GDM1 (cell line): ENCODE measurements around the gene OSTC.
"Not testable (repeated sequence)": the region's sequence is repeated elsewhere in the genome, so short reads cannot be mapped to it uniquely, and the experiment has no call there.

Experiments used
- DNase-seq: peaks from one replicate; lab custom pipeline; 2025; lab: John Stamatoyannopoulos, UW

Gene OSTC

DNA sequence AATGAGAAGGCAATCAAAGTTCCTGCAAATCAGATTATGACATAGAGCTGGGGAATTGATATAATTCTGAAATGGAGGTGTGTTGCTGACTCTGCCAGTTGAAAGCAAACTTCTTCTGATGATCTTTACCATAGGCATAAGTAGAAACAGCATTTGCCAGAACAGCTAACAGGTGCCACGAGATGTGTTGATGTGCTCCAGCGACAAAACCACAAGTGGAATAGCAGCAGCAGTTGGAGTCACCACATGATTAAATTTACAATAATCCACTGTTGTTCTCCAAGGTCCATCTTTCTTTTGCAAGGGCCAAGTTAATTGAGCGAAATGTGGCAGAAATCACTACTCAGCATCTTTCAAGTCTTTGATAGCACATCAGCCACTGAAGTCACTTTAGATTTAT is 3.7 kb upstream of the OSTC start:
- DNase-seq, result no peak

DNA sequence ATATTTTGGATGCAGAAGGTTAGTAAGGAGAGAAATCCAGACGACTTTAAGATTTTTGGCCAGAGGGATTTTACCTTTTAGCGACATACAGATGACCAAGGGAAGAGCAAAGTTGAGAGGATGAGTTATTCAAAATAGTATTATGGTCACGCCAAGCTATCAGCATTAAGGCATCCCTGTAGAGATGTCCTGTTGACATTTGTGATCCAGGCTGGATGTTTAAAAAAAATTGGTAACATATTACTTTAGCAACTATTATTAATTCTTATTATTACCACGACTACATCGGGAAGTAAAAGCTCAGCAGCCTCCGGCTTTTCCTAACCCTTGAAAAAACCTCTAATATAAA is 562 bp upstream of the OSTC start:
- no peak for DNase-seq

DNA sequence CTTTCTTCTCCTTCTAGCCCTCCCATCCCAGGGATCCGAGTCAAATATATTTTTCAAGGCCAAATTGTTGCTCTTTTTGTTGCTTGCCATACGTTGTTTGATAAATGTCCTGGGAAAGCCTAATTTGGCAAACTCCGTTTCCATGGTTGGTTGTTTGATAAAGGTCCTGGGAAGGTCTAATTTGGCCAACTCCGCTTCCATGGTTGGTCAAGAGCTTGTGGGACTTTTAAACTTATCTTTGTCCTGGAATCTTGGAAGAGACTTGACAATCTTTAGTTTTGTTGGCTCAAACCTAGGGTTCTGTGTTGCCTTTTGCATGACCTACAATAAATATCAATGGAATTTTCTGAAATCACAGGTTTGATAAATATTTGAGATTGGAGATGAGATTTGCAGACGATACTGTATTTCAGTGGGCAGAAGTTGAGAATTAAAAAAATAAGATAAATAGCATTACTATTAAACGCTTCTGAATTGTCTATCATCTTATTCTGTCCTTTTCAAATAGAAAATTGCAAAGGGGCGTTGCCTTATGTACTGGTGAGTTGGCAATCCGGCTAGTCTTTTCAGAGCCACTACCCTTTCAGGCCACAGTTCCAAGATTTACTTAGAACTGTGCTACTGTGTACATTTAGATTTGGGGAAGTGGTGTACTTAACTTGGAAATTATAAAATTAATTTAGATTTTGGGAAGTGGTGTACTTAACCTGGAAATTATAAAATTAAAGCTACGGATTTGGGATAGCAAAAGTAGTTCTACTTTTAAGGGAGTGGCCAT is 804 bp downstream of the OSTC start:
- peak; percentile 2 for DNase-seq

DNA sequence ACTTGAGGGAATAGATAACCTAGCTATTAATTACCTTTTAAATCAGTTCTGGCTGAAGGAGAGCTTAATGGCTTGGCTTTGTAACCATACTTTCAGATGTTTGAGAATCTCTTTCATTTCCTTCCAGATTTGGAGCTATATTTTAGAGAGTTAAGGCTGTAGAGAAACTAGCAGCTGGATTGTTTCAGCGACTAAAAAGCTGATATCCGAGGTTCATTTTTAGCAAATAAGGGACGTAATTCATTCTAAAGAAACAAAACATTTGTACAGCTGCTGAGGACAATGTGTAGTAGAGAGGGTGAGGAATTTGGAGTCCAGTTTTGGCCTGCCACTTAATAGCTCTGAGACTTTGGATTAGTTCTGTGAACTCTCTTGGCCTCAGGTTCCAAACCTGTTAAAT is 12.2 kb downstream of the OSTC start:
- DNase-seq, result no peak

DNA sequence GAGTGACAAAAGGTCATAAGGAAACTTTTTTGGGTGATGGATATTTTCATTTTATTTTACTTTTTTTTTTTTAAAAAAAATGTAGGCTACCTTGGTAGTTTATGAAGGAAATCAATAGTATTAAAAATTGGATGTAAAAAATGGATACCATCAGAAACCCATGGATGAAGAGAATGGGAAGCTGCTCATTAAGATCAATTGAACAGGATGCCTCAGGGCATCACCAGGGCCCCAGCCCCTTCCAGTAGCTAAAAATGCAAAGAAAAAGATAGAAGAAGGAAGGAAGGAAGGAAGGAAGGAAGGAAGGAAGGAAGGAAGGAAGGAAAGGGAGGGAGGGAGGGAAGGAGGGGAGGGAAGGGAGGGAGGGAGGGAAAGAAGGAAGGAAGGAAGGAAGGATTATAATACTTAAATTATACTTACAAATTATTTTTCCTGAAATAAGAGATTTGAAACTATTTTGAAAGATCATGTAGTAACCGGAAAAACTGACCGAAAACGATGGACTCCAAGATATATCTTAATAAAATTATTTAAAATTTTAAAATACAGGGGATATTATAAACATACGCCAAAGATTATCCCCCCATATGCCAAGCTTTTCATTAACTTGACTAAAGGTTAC is 24.1 kb downstream of the OSTC start:
- DNase-seq, result no peak

DNA sequence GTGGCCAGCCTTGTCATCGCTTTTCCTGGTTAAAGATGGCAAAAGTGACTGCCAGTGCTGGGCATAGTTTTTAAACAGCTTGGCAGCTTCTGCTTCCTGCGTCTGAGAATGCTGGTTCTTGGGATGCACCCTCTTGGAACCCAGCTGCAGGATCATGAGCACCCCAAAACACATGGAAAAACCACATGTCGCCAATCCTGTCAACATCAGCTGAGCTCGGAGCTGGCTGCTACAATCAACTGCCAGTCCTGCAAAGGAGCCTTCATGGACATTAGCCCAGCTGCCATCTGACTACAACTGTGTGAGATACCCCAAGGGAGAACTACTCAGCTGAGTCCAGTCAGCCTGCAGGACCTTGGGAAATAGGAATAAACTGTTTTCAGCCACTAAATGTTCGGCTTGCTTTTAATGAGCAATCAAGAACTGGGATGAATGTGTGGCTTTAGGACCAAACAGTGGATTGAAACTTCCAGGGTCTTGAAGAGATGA is 31.0 kb downstream of the OSTC start:
- DNase-seq, result no peak

DNA sequence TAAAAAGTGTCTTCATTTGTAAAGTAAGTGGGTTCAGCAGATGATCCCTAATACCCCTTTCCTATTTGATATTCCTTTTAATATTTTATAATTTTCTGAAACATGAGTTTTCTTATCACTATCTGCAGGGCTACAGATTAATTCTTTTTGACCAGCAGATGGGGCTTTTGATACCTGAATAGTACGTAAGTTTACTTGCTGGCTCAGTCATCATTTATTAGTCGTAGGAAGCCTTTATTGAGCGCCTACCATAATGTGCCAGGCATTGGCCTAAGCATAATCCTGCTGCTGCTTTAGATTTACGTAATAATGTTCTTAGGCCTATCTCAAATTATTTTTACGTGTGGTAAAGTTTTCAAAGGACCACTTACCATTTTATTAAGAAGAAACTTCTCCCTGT is 33.1 kb downstream of the OSTC start:
- no peak for DNase-seq

DNA sequence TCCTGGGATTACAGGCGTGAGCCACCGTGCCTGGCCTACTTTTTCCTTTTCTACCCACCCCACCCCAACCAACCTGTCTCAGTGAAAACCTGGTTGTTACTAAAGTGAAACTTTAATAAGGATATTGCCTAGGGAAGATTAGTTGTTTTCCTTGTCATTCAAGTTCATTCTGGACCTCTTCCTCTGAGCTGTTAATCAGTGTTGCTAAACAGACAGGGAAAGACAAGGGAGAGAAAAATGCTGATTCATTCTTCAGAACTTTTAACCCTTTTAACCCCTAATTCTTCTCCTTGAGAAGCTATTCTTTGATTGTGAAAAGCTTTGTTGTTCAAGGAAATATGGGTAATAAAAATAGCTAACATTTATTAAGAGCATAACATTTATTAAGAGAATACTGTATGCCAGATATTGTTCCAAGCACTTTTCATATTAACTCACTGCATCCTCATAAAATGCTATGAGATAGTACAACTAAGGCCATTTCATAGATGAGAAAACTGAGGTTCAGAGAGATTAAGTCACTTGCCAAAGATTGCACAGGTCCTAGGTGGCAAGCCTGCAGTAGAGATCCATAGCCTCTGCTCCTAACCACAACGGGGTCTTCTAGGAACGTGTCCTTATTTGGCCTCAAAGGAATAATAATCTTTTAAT is 34.8 kb downstream of the OSTC start:
- no peak for DNase-seq

DNA sequence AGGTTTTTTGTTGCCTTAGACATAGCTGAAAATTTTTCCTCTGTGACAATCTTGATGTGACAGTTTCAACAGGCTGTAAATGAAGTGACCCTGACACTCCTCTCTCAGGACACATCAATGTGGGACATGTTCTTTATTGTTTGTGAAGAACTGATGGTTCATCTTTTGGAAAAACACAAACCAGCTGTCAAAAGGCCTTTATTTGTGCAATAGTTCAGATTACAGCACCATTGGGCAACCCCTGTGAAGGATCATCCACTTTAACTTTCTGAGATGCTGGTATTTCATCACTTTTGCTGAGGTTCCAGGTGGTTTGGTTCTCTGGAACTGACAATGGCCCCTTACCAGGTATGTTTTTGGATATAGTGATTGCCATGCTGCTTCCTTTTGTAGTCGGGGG is 40.3 kb downstream of the OSTC start:
- DNase-seq, result no peak

DNA sequence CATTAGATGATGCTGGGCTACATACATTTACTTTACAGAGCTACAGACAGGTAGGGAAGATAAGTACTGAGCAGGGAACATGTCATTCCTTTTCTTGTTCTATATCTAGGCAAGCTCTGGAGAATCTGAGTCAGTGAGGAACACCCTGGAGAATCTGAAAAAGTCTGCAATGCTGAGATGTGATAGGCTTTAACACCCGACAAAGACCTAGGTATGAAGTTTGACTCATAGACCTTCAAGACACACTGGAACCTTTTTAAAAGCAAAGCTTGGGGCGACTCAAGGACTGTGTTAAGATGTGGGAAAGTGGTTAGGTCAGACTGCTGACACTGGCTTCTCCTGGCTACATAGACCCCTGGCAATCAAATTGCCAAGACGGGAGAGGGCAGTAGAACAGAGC is 42.8 kb downstream of the OSTC start:
- no peak for DNase-seq

DNA sequence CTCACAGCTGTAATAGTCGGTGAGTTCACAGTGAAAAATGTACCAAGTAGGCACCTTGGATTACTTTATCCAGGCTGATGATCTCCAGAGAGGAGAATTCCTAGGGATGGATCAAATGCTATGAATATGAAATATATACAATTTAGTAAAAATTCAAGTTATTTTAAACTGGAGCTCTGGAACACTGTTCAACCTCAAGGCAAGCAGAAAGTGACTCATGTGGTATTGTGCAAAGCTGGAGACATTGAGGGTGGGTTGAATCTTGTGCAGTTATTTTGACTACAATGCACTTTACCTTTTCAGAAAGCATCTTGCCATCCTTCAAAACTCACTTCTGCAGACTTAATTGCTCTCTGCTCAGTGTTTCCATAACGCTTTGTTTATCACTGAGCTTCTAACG is 43.4 kb downstream of the OSTC start:
- no peak for DNase-seq

DNA sequence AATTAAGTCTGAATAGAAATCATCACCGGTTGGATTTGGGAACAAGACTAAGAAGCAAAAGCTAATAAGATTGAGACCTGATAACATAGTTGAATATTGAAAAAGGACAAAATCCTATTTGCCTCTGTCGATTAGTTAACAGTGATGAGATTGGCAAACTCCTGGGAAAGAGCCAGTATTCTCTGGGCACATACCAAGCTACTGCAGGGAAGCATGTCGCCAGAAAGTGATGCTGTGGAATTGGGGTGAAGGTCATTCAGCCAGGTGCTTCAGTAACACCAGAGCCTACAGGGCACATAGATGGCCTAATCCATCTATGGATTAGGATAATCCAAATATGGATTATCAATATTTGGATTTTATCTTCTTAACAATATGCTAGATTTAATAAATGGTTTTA is 44.0 kb downstream of the OSTC start:
- no peak for DNase-seq

DNA sequence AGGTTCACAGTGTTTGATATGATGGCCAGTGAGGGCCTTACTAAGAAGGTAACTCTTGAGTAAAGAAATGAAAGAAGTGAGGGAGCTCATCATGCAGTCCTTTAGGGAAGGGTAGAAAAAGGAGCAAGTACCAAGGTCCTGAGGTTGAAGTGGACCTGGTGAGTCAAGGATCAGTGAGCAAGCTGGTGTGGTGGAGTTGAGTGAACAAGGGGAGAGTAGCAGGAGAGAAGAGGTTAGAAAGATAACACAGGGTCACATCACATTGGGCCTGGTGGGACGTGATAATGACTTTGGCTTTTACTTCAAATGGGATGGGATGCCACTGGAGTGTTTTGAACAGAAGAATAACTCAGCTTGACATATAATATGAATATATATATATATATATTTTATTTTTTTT is 44.7 kb downstream of the OSTC start:
- no peak for DNase-seq

DNA sequence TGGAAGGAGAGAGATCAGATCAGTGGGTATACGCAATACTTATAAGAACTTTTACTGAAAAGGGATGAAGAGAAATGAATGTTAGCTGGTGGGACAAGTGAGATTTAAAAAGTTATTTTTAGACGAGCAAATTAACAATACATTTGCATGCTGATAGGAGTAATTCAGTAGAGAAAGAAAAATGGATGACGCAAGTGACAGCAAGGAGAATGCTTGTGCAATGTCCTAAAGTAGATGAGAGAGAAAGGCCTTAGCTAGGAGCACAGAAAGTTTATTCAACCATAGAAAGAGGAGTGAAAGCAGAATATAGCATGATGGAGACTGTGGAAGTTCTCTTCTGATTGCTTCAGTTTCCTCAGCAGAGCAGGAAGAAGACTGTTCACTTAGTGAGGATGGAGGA is 45.8 kb downstream of the OSTC start:
- DNase-seq, result no peak

DNA sequence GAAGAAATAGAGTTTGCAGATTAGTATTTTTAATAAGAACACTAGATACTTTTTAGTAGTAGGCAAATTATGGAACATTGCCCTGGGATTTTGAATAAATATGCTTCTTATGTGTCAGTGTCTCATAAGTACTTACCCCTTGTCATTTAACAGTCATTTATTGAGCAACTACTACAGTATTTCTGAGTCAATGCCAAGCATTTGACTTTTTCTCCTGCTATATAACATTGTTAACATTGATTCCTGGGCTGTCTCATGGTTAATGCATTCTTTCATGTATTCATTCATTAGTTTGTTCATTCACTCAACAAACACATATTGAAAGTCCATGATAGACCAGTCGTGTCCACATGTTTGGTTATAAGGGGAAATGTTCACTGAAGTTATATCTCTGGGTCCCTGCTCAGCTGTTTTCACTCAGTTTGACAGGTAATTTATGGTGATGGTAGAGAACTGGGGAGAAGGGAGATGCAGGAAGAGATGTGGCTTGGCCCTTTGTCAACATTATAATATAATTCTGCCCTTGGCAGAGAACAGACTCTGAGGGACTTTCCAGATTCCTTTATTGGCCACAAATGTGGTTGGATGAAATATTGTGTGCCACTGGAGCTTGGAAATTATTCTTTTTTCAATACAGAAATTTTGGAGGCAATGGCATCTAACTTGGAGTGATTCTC is 49.8 kb downstream of the OSTC start:
- no peak for DNase-seq

DNA sequence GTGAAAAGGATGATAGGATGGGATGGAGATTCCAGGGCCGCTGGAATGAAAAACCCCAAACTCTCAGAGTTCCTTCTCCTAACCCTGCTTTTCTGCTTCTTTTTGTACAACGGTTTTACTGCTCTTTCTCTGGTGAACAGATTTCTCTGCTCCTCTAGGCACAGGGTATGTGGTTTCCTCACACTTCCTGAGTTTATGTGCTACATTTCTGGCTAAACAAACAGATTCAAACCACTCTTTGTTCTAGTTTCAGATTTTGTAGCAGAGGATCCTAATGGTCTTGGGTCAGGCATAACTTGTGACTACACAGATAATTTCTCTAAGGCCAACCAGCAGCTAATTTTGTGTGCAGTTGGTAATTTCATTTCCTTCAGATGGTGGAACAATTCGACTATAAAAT is 52.6 kb downstream of the OSTC start:
- DNase-seq, result no peak

DNA sequence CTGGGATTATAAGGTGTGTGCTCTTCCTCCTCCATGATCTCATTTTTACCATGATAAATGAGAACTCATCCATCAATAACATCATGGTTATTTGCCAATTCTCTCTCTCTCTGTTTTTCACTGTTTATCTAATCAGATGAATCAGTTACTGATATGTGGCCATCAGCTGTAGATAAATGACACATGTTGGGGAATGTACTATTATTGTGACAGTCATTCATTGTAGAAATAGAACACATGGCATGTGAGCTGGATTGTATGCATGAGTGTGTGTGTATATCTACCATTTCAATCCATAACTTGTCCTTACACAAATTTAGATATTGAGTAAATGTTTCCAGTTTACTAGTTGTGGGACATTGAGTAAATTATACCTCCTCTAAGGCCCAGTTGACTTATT is 53.0 kb downstream of the OSTC start:
- no peak for DNase-seq

DNA sequence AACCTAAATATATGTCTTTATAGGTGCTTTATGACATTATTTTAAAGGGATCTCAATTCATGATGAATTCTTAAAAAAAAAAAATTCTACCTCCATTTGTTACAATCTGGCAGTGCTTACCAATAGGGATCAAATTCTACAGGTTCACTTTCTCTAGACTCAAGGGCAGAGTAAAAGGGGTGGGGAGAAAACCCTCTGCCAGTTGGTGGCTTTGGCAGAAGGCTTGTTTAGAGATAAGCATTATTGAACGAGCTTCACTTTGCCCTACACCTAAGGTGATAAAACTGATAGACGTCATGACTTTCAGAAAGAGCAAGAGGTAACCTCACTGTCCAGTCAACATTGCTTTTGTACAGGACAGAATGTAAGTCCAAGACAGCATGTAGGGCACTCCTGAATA is 53.6 kb downstream of the OSTC start:
- no peak for DNase-seq

DNA sequence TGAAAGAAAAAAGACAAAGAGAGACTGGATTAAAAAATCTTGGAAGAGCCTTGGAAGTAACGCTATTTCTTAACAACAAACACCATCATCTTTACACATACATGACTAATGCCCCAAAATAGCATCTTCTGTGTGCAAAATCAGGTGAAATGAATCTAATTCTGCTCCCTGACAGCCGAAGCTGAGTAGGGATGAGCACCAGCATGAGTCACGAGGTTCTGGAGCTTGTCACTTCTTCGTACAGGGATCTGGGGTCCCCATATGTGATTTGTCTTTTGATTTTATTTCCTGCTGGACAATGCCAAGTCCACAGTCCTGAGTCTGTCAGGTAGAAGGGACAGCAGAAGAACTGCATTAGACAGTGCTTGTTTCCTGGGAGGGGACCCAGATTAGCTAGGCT is 55.9 kb downstream of the OSTC start:
- DNase-seq, result no peak

DNA sequence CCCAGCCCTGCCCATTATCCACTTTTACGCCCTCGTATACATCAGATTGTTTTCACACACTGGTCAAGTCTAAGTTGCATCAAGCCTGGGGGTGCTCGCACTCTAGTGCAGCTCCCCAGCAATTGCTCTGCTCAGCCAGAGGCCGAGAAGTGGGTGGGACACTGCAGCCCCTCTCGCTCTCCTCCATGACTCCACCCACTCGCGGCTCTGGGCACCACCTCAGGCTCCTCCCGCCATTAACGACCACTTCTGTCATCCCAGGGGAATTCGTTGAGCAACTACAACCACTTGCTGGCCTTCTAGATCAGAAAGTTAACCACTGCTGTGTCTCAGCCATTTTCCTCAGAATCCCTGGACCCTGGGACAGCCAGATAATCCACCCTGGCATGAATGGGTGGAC is 58.8 kb downstream of the OSTC start:
- DNase-seq, result no peak

DNA sequence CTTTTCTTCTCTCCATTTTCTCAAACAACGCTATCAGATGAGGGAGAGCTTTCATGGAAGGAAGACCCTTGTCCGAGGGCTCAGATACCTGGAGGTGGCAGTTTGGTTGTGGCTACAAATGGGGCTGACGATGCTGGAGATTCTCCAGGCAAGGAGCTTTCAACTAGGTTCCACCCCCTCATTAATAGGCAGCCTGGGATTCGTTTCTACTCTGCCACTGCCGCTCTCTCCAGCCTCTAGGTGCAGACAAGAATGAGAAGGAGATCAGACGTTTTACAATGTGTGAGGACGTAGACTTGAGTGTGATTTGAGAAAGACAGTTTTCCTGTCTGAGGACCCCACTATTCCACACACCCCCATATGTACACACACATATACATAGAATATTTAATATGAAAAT is 59.3 kb downstream of the OSTC start:
- DNase-seq, result no peak

DNA sequence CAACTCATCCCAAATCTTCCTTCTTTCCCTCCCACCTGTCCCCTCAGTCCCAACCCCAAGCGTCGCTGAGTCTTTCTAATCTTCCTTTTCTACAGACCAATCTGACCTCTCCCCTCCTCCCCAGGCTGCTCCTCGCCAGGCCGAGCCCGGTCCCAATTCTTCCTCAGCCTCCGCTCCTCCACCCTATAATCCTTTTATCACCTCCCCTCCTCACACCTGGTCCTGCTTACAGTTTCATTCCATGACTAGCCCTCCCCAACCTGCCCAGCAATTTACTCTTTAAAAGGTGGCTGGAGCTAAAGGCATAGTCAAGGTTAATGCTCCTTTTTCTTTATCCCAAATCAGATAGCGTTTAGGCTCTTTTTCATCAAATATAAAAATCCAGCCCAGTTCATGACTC is 60.2 kb downstream of the OSTC start:
- DNase-seq, result not testable (repeated sequence)

DNA sequence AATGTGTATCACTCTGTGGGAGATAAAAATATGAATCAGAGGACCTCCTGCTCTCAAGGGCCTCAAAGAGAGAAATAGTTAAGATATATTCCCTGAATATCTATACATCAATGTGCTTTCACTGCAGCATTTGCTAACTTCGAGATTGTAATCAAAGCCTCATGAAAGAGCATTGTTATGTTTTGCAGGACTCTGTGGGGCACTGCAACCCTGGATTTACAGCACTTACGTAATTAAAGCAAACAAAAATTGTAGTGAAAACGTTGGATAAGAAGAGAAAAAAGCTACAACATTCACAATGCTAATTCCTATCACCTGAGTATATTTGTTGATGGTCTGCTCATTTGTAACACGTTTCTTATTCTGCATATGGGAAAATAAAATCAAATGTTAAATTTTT is 64.5 kb downstream of the OSTC start:
- DNase-seq, result no peak
